K562 (cell line): ENCODE measurements around the gene TNF. TPM values are rescaled to one million over a fixed set of nuclear protein-coding genes. Genes with fewer than 3 reads are reported as not detected.

ENCODE experiments used
- ARID2 ChIP-seq: fragments of 450-650 bp; IDR thresholded peaks from 2 replicates; pipeline ENCODE4 v1.6.1; 2017; ENCODE audit warnings: antibody characterized with exemption, mild to moderate bottlenecking
- E2F6 ChIP-seq, 2 experiments: IDR thresholded peaks; 2 replicates each; pipeline ENCODE4 v1.6.1; 2011; ENCODE audit warnings: borderline replicate concordance in 1 of 2, control low read depth in 1 of 2, low read depth in 1 of 2, low read length in 1 of 2, mild to moderate bottlenecking in 1 of 2, mixed read lengths in 1 of 2, moderate library complexity in 1 of 2; ENCODE audit not compliant: insufficient read depth in 1 of 2, insufficient read length in 1 of 2, poor library complexity in 1 of 2, severe bottlenecking in 1 of 2; ENCODE audit errors: extremely low read depth in 1 of 2
- E2F8 ChIP-seq: fragments of 450-650 bp; IDR thresholded peaks from 2 replicates; pipeline ENCODE4 v1.7.1; 2018; ENCODE audit warnings: mild to moderate bottlenecking, low read depth; ENCODE audit not compliant: partially characterized antibody
- ELF2 ChIP-seq: fragments of 250-450 bp; sonication (Bioruptor Pico); IDR thresholded peaks from 2 replicates; pipeline ENCODE4 v1.5.0; 2021; ENCODE audit warnings: mild to moderate bottlenecking
- GTF2B ChIP-seq: IDR thresholded peaks from 2 replicates; pipeline ENCODE4 v1.6.1; 2011; ENCODE audit not compliant: insufficient read length; ENCODE audit errors: extremely low read depth
- KLF16 ChIP-seq: IDR thresholded peaks from 2 replicates; pipeline ENCODE4 v1.6.1; 2016; ENCODE audit warnings: antibody characterized with exemption
- MCM3 ChIP-seq: fragments of 450-650 bp; IDR thresholded peaks from 2 replicates; pipeline ENCODE4 v1.6.1; 2016
- NFE2 ChIP-seq: IDR thresholded peaks from 2 replicates; pipeline ENCODE4 v1.6.1; 2014; ENCODE audit warnings: antibody characterized with exemption, low read depth
- PRPF4 ChIP-seq: fragments of 200-400 bp; formaldehyde crosslinking; IDR thresholded peaks from one replicate; pipeline ENCODE4 v1.6.1; 2017; ENCODE audit warnings: low read length, low read depth, mild to moderate bottlenecking; ENCODE audit not compliant: insufficient read depth, poor library complexity, severe bottlenecking
- RREB1 ChIP-seq: fragments of 250-450 bp; sonication (Bioruptor Pico); IDR thresholded peaks from 2 replicates; pipeline ENCODE4 v1.4.0; 2020
- ZC3H11A ChIP-seq: IDR thresholded peaks from 2 replicates; pipeline ENCODE4 v1.6.1; 2012; ENCODE audit warnings: low read depth, low read length, improper control_type of control experiment
- ZFP91 ChIP-seq: sonication (generic); formaldehyde crosslinking; IDR thresholded peaks from 2 replicates; pipeline ENCODE4 v1.8.0; 2022; ENCODE audit warnings: mild to moderate bottlenecking, missing genetic modification reagents
- ZNF253 ChIP-seq: fragments of 250-450 bp; sonication (Bioruptor Pico); conservative IDR thresholded peaks from 2 replicates; pipeline ENCODE4 v1.6.1; 2021; ENCODE audit warnings: mild to moderate bottlenecking
- ZNF586 ChIP-seq: fragments of 450-650 bp; formaldehyde crosslinking; conservative IDR thresholded peaks from 2 replicates; pipeline ENCODE4 v1.4.0; 2020; ENCODE audit warnings: mild to moderate bottlenecking, moderate library complexity
- ZNF707 ChIP-seq: fragments of 250-450 bp; sonication (Bioruptor Pico); conservative IDR thresholded peaks from 2 replicates; pipeline ENCODE4 v1.8.0; 2022; ENCODE audit warnings: inconsistent platforms, mild to moderate bottlenecking, moderate library complexity
- polyA plus RNA-seq, 8 experiments: library from polyadenylated mRNA; depleted of rRNA in 4 of 8; stranded (reverse) in 5 of 8; unstranded in 3 of 8; fragments of >200 nt; fragmentation: Nextera tagmentation in 2 of 8; fragmentation: Illumina TruSeq in 1 of 8; extraction: Ambion mirVana in 2 of 8; extraction: Trizol in 1 of 8; gene quantifications; 2 replicates each; pipeline versions ENCODE4 v1.2.1 to v1.2.3, GENCODE V29; 2011 to 2014; ENCODE audit warnings: inconsistent platforms in 1 of 8, missing spikeins in 1 of 8
- total RNA-seq, 7 experiments: library from RNA; depleted of rRNA in 6 of 7; stranded (reverse); fragments of >200 nt in 6 of 7; fragmentation: Illumina TruSeq in 2 of 7; extraction: Trizol in 2 of 7; gene quantifications; 2 replicates each; pipeline versions ENCODE4 v1.2.1 to v1.2.3, GENCODE V29; 2011 to 2021; ENCODE audit warnings: low replicate concordance in 1 of 7

The TNF gene
- total and polyA plus RNA-seq, 9 of the 15 experiments (the other 6 are each of a cell fraction or from before 2014, with no cell fraction given): 0.08 to 0.40 TPM; not detected in 7

GRCh38 chr6:31546958-31547726 is 28.2 kb upstream of the TNF start, which contains the start of gene NFKBIL1 (continued):
- TF ChIP-seq E2F8 (peak; percentile 97), ZNF253 (CRISPR knock-in tag) (no peak), ZNF586 (CRISPR knock-in tag) (no peak), KLF16 (no peak), ZC3H11A (peak; percentile 92; the same call in 1 of the 2 replicates), ZFP91 (peak; percentile 89), MCM3 (no peak), ZNF707 (CRISPR knock-in tag) (no peak), RREB1 (0 out of 2 replicates have a peak, but pooled peaks have one; percentile 44), ARID2 (no peak), E2F6 (IDR thresholded peaks at IDR 0.05; ENCODE audit: borderline replicate concordance in 1 of 2, extremely low read depth in 1 of 2, insufficient read depth in 1 of 2, insufficient read length in 1 of 2, low read depth in 1 of 2, low read length in 1 of 2, poor library complexity in 1 of 2, severe bottlenecking in 1 of 2) (peak; percentile 26 to 61), NFE2 (peak; percentile 21), GTF2B (no peak), PRPF4 (no peak), ELF2 (CRISPR knock-in tag) (peak; percentile 42; the same call in 1 of the 2 replicates)
